CD4-positive, alpha-beta T cell treated with Interleukin-17A for 4 hours (primary cell): ENCODE data around the gene NCOR1.

Source experiments
- DNase-seq: peaks from one replicate; pipeline ENCODE4 v3.0.0-alpha.2; 2020; ENCODE audit warnings: mixed read lengths

Gene NCOR1

GRCh38 chr17:16025202-16025601 lies 190.1 kb downstream of the NCOR1 start:
- DNase-seq = no peak

- DNase-seq = no peak
These were observed 191.5 kb downstream of the NCOR1 start for GRCh38 chr17:16023881-16024280.

- DNase-seq = no peak
These were observed 196.0 kb downstream of the NCOR1 start for GRCh38 chr17:16019347-16019746.

- DNase-seq = no peak
These were observed 201.4 kb downstream of the NCOR1 start for GRCh38 chr17:16013943-16014407.

- DNase-seq = no peak
These were observed 207.9 kb downstream of the NCOR1 start for GRCh38 chr17:16007439-16007838.

- DNase-seq = no peak
These were observed 209.7 kb downstream of the NCOR1 start for GRCh38 chr17:16005636-16006035.

- DNase-seq = no peak
These were observed 211.5 kb downstream of the NCOR1 start for GRCh38 chr17:16003841-16004240.

GRCh38 chr17:16002708-16003260 lies 212.6 kb downstream of the NCOR1 start:
- no peak for DNase-seq

- DNase-seq = no peak
These were observed 214.0 kb downstream of the NCOR1 start for GRCh38 chr17:16001226-16001897.

- no peak for DNase-seq
These were observed 215.1 kb downstream of the NCOR1 start for GRCh38 chr17:15999974-16000827.

- DNase-seq = peak; percentile 95
These were observed 216.0 kb downstream of the NCOR1 start, which contains the start of the genes TTC19 and ZSWIM7 for GRCh38 chr17:15999141-15999973. Gene TTC19 (plus strand): TSS chr17:15999824. CDS start chr17:15999849, 25 bp downstream. Gene ZSWIM7 (minus strand): TSS chr17:15999704. CDS start chr17:15999594, 110 bp downstream.

GRCh38 chr17:15998031-15998562 lies 217.2 kb downstream of the NCOR1 start:
- no peak for DNase-seq

- no peak for DNase-seq
These were observed 219.0 kb downstream of the NCOR1 start for GRCh38 chr17:15996322-15996721.

GRCh38 chr17:15981646-15982580 lies 233.4 kb downstream of the NCOR1 start:
- no peak for DNase-seq

GRCh38 chr17:15981208-15981607 lies 234.1 kb downstream of the NCOR1 start:
- DNase-seq = no peak
